ENCODE data around the gene ATP5F1B.

- TF ChIP-seq, protein P1, sequence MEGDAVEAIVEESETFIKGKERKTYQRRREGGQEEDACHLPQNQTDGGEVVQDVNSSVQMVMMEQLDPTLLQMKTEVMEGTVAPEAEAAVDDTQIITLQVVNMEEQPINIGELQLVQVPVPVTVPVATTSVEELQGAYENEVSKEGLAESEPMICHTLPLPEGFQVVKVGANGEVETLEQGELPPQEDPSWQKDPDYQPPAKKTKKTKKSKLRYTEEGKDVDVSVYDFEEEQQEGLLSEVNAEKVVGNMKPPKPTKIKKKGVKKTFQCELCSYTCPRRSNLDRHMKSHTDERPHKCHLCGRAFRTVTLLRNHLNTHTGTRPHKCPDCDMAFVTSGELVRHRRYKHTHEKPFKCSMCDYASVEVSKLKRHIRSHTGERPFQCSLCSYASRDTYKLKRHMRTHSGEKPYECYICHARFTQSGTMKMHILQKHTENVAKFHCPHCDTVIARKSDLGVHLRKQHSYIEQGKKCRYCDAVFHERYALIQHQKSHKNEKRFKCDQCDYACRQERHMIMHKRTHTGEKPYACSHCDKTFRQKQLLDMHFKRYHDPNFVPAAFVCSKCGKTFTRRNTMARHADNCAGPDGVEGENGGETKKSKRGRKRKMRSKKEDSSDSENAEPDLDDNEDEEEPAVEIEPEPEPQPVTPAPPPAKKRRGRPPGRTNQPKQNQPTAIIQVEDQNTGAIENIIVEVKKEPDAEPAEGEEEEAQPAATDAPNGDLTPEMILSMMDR (IDR thresholded peaks at IDR 0.05), result no peak
- TF ChIP-seq EZH2 (IDR thresholded peaks at IDR 0.05), result no peak
Measured at GRCh38 chr12:56668197-56668457, 22.3 kb upstream of the ATP5F1B start.
